CD4-positive, alpha-beta T cell treated with Interleukin-6 at 100 ng/mL for 8 hours (primary cell): ENCODE measurements around the gene LMLN.
A peak's percentile ranks its signal among the peaks of the same experiment; 100 is the strongest.
"Not testable (repeated sequence)": the region's sequence is repeated elsewhere in the genome, so short reads cannot be mapped to it uniquely, and the experiment has no call there.

Experiments
- DNase-seq: peaks from one replicate; pipeline ENCODE4 v3.0.0-alpha.2; 2020; ENCODE audit warnings: mixed read lengths, low spot score

LMLN gene

DNA sequence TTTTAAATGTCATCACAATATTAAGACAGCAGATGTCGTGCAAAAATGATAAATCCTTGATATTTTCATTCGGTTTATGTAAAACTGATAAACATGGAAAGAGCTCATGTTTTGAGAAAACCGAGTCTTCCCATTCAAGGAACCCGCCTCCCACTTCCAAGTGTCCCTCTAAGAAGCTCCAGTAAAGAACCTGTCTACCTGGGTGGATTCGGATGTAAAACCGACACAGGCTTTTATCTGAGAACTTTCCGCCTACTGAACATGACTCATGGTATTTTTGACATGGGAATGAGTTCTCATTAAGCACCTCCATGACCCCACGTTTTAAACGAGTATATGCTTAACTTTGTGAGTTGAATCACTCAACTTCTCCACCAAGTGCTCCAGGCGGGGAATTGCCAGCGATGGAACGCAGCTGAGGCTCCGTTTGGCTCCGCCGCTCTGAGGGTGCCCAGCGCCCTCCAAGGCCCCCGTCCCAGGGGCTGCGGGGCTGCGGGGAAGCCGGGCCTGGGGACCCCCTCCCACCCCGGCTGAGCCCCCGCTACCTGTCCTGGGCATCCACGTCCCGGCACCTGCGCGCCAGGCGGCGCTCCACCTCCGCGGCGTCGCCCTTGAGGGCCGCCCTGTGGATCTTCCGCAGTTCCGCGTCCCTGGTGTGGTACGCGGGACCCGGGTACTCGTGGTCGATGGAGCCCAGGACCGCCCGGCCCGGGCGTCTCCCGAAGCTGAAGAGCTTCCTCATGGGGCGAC, 119.9 kb downstream of the LMLN start:
- peak; percentile 8 for DNase-seq

DNA sequence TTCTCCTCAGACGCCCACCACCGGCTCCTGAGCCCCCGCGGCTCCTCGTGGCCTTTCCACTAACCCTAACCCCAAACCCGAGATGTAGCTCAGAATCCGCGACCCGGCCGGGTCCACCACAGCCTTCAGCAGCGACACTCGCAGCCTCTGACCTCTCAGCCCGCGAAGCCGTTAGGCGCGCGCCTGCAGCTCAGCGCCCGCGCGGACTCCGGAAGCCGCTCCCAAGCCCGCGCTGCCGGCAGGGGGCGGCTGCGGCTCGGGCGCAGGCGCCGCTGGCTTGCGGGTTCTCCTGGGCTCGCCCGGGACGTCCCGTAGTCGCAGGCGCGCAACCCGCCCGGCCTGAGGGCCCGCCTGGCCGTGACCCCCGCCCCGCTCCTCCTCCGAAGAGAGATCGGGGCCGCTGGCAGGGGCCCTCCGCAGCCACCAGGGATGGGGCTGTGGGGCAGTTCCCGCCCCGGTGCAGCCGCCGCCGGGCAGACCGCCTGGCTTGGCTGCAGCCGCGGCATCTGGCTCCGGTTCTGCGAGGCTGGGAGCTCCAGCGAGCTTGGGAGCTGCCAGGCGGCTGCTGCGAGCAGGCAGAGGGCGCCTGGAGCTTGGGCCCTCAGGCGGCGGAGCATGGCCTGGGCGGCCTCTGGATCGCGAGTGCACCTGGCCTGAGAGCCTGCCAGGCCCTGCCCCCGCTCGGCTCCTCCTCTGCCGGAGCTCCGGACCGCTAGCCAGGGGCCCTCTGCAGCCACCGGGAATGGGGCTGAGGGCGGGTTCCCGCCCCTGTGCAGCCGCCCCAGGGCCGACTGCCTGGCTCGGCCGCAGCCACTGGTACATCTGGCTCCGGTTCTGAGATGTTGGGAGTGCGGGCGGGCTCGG, 120.7 kb downstream of the LMLN start:
- DNase-seq, result peak; percentile 59

GRCh38 chr3:198081421-198081844, 121.4 kb downstream of the LMLN start:
- DNase-seq, result no peak

DNA sequence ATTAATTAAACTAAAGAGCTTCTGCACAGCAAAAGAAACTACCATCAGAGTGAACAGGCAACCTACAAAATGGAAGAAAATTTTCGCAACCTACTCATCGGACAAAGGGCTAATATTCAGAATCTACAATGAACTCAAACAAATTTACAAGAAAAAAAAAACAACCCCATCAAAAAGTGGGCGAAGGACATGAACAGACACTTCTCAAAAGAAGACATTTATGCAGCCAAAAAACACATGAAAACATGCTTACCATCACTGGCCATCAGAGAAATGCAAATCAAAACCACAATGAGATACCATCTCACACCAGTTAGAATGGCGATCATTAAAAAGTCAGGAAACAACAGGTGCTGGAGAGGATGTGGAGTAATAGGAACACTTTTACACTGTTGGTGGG, 122.2 kb downstream of the LMLN start:
- not testable (repeated sequence) for DNase-seq

DNA sequence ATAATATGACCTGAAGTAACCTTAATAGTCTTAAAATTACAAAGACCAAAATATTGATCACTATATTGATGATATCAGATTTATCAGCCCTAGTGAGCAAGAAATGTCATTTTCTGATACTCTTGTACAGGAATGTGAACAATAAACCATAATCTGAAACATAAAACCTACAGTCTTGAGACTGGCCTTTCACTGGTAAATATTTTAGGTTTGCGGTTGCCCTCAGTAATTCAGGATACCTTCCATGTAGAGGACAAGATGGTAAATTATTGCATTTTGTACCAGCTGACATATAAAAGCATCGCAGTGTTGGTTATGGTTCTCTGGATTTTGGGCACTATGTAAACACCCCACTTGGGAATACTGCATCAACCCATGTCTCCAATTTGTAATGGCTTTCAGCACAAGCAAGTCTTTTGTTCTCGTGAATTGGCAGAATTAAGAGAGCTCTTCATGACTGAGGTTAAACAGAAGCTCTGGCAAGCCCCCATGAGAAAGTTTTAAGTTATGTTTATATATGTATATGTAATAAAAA, 128.5 kb downstream of the LMLN start:
- DNase-seq, result no peak

- no peak for DNase-seq
Measured at GRCh38 chr3:198090795-198091332, 130.8 kb downstream of the LMLN start.

GRCh38 chr3:198092276-198092675, 132.3 kb downstream of the LMLN start:
- no peak for DNase-seq

- DNase-seq, result no peak
Measured at GRCh38 chr3:198093112-198093679, 133.2 kb downstream of the LMLN start.
